Hepatocyte (in vitro differentiated cells): ENCODE results near the gene OLFM3. TPM values are rescaled to one million over a fixed set of nuclear protein-coding genes. Genes with fewer than 3 reads are reported as not detected.
A peak's percentile ranks its signal among the peaks of the same experiment; 100 is the strongest.

Source experiments
- DNase-seq: peaks from one replicate; pipeline ENCODE4 v3.0.0-alpha.2; 2016; ENCODE audit warnings: low spot score
- H2AFZ ChIP-seq: fragments of 200-600 bp; sonication (generic); 2 replicates; pipeline ENCODE4 v1.6.0; 2016; ENCODE audit warnings: antibody characterized with exemption, mild to moderate bottlenecking
- H3K27ac ChIP-seq: fragments of 200-600 bp; sonication (generic); 2 replicates; pipeline ENCODE4 v1.5.1; 2016; ENCODE audit warnings: mild to moderate bottlenecking
- H3K27me3 ChIP-seq: fragments of 200-600 bp; sonication (generic); 2 replicates; pipeline ENCODE4 v1.6.1; 2016
- H3K36me3 ChIP-seq: fragments of 200-600 bp; sonication (generic); replicated peaks from 2 replicates; pipeline ENCODE4 v1.5.1; 2016; ENCODE audit warnings: low read depth; ENCODE audit not compliant: insufficient read depth
- H3K4me1 ChIP-seq: fragments of 200-600 bp; sonication (generic); 2 replicates; pipeline ENCODE4 v1.5.1; 2016; ENCODE audit warnings: mild to moderate bottlenecking, moderate library complexity; ENCODE audit not compliant: insufficient read depth
- H3K4me2 ChIP-seq: fragments of 200-600 bp; sonication (generic); 2 replicates; pipeline ENCODE4 v1.6.0; 2016
- H3K4me3 ChIP-seq: fragments of 200-600 bp; sonication (generic); 2 replicates; pipeline ENCODE4 v1.5.1; 2016; ENCODE audit warnings: mild to moderate bottlenecking
- H3K79me2 ChIP-seq: fragments of 200-600 bp; sonication (generic); 2 replicates; pipeline ENCODE4 v1.6.0; 2017; ENCODE audit warnings: mild to moderate bottlenecking
- H3K9me2 ChIP-seq: fragments of 200-600 bp; sonication (generic); replicated peaks from 2 replicates; pipeline ENCODE4 v1.6.0; 2017; ENCODE audit warnings: mild to moderate bottlenecking; ENCODE audit not compliant: insufficient read depth
- H3K9me3 ChIP-seq: fragments of 200-600 bp; sonication (generic); 2 replicates; pipeline ENCODE4 v1.5.1; 2016; ENCODE audit warnings: low read depth, mild to moderate bottlenecking
- H4K20me1 ChIP-seq: fragments of 200-600 bp; sonication (generic); 2 replicates; pipeline ENCODE4 v1.6.0; 2016; ENCODE audit warnings: mild to moderate bottlenecking; ENCODE audit not compliant: insufficient read depth, poor library complexity, severe bottlenecking
- CTCF ChIP-seq: fragments of 200-600 bp; sonication (generic); IDR thresholded peaks from 2 replicates; pipeline ENCODE4 v1.5.1; 2016; ENCODE audit warnings: antibody characterized with exemption, mild to moderate bottlenecking; ENCODE audit not compliant: poor library complexity
- EZH2 ChIP-seq: fragments of 200-600 bp; sonication (generic); IDR thresholded peaks from 2 replicates; pipeline ENCODE4 v1.6.1; 2016; ENCODE audit warnings: antibody characterized with exemption, mild to moderate bottlenecking, borderline replicate concordance
- EZH2phosphoT487 ChIP-seq: fragments of 200-600 bp; sonication (generic); IDR thresholded peaks from one replicate; pipeline ENCODE4 v1.6.1; 2018; ENCODE audit warnings: antibody characterized with exemption, mild to moderate bottlenecking, low read depth, moderate library complexity; ENCODE audit not compliant: unreplicated experiment, severe bottlenecking
- WGBS: methylation state at CpG from one replicate; pipeline ENCODE4 v1.1.6; 2016; ENCODE audit warnings: low lambda C conversion rate; ENCODE audit errors: missing lambda C conversion rate; 5-methylcytosine and 5-hydroxymethylcytosine counted together
- polyA plus RNA-seq: library from polyadenylated mRNA; unstranded; fragments of >200 nt; fragmentation: Nextera tagmentation; extraction: Ambion mirVana; gene quantifications from 2 replicates; pipeline ENCODE4 v1.2.1, GENCODE V29; 2016
- total RNA-seq: library from RNA; depleted of rRNA; stranded (reverse); fragments of >200 nt; gene quantifications from 2 replicates; pipeline ENCODE4 v1.2.3, GENCODE V29; 2014

Gene OLFM3
- total and polyA plus RNA-seq, 2 experiments from 2014 or later = 2.7 to 6.2 TPM

GRCh38 chr1:101816262-101816661, 180.5 kb downstream of the OLFM3 start:
- no peaks in the 10 kb centered on the region for H3K4me1 ChIP-seq
- no peaks in the 10 kb centered on the region for H3K9me2 ChIP-seq
- H2AFZ ChIP-seq = no peak overlapping the region
- no peak overlapping the region for H3K27ac ChIP-seq
- TF ChIP-seq EZH2 = no peak
- no peak for TF ChIP-seq EZH2phosphoT487
- no peak for DNase-seq
- no peaks in the 10 kb centered on the region for H3K9me3 ChIP-seq
- no peaks in the 10 kb centered on the region for H4K20me1 ChIP-seq
- H3K27me3 ChIP-seq = no peaks in the 10 kb centered on the region
- H3K79me2 ChIP-seq = no peaks in the 10 kb centered on the region
- no peak overlapping the region for H3K4me2 ChIP-seq
- H3K4me3 ChIP-seq = no peak overlapping the region
- WGBS = 50% methylated on average over 1 of the region's 1 CpG
- no peaks in the 10 kb centered on the region for H3K36me3 ChIP-seq

DNA sequence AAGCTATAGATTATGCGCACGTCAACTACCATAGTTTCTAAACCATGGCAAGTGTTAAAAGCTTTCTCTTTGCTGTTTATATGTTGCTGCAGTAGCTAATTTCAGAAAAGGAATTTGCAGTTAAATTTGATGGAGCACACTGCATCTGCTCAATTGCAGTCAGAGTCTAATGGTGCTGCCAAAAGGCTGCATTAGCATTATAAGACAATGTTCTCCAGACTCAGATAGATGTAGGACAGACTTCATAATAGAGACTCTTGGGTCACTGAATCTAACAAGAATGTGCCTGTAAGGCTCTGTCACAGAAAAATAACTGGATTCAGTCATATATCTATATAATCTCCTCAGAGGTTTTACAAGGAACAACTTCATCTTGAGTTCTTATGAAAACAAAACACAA, 198.3 kb downstream of the OLFM3 start:
- H3K4me3 ChIP-seq = no peak overlapping the region
- no peak overlapping the region for H2AFZ ChIP-seq
- H3K79me2 ChIP-seq = no peaks in the 10 kb centered on the region
- H3K36me3 ChIP-seq = no peaks in the 10 kb centered on the region
- H3K27ac ChIP-seq = no peak overlapping the region
- WGBS = 61% methylated on average over 2 of the region's 2 CpGs
- no peak for TF ChIP-seq EZH2
- no peak for TF ChIP-seq CTCF
- DNase-seq = no peak
- no peaks in the 10 kb centered on the region for H3K9me3 ChIP-seq
- no peaks in the 10 kb centered on the region for H3K27me3 ChIP-seq
- no peaks in the 10 kb centered on the region for H3K4me1 ChIP-seq
- no peak overlapping the region for H3K4me2 ChIP-seq
- H3K9me2 ChIP-seq = no peaks in the 10 kb centered on the region
- no peaks in the 10 kb centered on the region for H4K20me1 ChIP-seq

DNA sequence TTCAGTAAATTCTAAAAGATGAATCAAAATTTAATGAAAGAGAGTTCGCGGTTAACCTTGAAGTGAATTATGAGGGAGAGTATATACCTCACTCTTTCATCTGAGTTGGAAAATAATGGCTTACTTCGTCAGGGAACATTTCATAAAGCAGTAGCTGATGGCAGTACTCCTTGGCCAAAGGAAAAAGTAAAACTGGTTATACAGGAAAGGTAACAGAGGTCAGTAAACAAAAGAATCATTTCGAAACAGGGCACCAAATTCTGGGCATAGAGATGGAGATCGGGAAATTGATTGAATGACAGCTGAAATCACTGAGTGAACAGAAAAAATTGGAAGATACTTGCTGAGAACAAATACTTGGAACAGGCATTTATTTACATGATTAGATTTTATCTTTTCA, 199.0 kb downstream of the OLFM3 start:
- no peaks in the 10 kb centered on the region for H3K36me3 ChIP-seq
- H3K9me2 ChIP-seq = no peaks in the 10 kb centered on the region
- DNase-seq = no peak
- 84% methylated on average over 5 of the region's 5 CpGs for WGBS
- no peak overlapping the region for H3K4me2 ChIP-seq
- H3K27me3 ChIP-seq = no peaks in the 10 kb centered on the region
- H2AFZ ChIP-seq = no peak overlapping the region
- TF ChIP-seq EZH2 = no peak
- TF ChIP-seq EZH2phosphoT487 = no peak
- TF ChIP-seq CTCF = no peak
- H3K9me3 ChIP-seq = no peaks in the 10 kb centered on the region
- no peaks in the 10 kb centered on the region for H3K79me2 ChIP-seq
- H3K4me1 ChIP-seq = no peaks in the 10 kb centered on the region
- no peak overlapping the region for H3K27ac ChIP-seq
- no peak overlapping the region for H3K4me3 ChIP-seq
- H4K20me1 ChIP-seq = no peaks in the 10 kb centered on the region

GRCh38 chr1:101781201-101781831, 215.4 kb downstream of the OLFM3 start:
- Histone ChIP-seq H3K36me3 (no peaks in the 10 kb centered on the region), H3K9me3 (no peaks in the 10 kb centered on the region), H3K4me3 (no peak overlapping the region), H2AFZ (no peak overlapping the region), H3K4me2 (no peak overlapping the region), H3K4me1 (no peaks in the 10 kb centered on the region), H3K9me2 (peaks cover 3% of the 10 kb centered on the region), H3K79me2 (no peaks in the 10 kb centered on the region), H3K27ac (no peak overlapping the region), H3K27me3 (no peaks in the 10 kb centered on the region), H4K20me1 (no peaks in the 10 kb centered on the region)
- DNase-seq = peak; percentile 46
- 51% methylated on average over 3 of the region's 3 CpGs for WGBS
- TF ChIP-seq EZH2phosphoT487 (no peak), EZH2 (no peak), CTCF (no peak)
